ENCODE measurements around the gene CELF2. TPM values are rescaled to one million over a fixed set of nuclear protein-coding genes. Genes with fewer than 3 reads are reported as not detected.

The CELF2 gene
- total RNA-seq, 2 experiments from 2014 or later, result 179 to 182 TPM

DNA sequence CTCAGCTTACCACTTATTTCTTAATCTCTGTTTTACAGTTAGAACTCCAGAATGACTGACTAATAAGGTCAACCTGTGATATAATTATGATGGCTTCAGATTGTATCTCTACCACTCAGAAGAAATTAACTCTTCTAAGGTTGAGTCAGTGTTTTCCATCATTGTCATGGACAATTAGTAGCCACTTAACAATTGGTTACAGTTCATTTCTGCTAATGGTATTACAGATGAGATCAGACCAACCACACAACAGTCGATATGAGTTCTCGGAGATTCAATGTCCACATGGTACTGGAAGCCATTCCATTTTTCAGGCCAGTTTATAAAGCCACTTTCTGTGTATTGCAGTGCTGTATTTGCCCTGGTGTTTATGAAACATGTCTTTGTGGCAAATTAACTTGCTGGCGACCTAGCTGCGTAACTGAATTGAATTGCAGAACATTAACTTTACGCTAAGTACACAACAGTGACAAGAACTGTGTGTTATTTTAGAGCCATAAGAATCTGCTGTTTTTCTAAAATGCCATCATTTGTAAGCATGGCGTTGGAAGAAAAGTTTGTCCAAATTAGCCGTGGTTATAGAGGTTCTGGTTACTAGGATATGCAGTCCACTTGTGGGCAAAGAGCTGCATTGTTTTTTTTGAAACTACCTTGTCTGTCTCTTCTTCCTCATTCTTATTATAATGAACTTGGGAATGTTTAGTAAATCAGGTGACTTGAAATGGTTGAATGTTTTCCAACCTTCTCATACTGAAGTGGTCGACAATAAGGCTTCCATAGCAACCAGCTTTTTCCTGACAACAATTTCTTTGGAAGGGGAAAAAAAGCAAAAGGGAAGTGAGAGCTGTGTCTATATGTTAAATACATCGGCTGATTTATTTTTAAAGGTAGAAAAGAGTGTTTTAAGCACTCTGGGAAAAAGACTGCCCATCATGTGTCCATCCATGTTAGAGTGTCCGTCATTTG lies 76.4 kb downstream of the CELF2 start:
- H3K27me3 Mint-ChIP-seq (ENCODE audit: low read depth), result peaks cover 18% of the 10 kb centered on the region
- CTCF ChIA-PET, result interaction anchor here (1.9 to 2.8 kb wide), 2 partner anchors 8 to 12 kb away, joined by 5 to 18 read pairs; no protein-coding TSS in a partner anchor
- H3K4me3 Mint-ChIP-seq, result no peak overlapping the region
- no peaks in the 10 kb centered on the region for H3K9me3 Mint-ChIP-seq (ENCODE audit: insufficient read depth)
- no peaks in the 10 kb centered on the region for H3K4me1 Mint-ChIP-seq (ENCODE audit: low read depth)
- H3K36me3 Mint-ChIP-seq (ENCODE audit: low read depth), result no peaks in the 10 kb centered on the region
- POLR2A ChIA-PET, result no interaction called here
- no peak for ATAC-seq
- no peak for DNase-seq
- no peak overlapping the region for H3K27ac Mint-ChIP-seq

DNA sequence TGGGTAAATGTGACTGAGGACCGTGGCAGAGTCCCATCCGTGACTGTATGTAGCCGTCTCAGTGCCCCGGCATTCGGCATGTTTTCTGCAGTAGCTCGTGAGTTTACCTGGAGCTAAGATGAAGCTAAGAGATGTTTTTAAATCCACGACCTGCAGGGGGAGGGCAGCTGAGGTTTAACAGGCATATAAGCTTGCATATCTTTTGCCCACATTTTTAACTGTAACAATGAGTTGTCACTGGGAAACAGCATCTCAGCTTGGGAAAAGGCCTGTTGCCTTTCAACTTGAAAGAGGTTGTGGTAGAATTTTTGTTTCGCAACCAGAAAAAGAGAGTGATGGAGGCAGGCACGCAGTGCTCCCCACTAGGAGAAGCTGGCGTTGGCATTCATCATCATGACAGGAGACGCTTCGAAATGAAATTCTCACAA lies 77.7 kb downstream of the CELF2 start:
- ATAC-seq (no peak), DNase-seq (no peak)
- Mint-ChIP-seq H3K27me3 (ENCODE audit: low read depth) (peaks cover 18% of the 10 kb centered on the region), H3K9me3 (ENCODE audit: insufficient read depth) (no peaks in the 10 kb centered on the region), H3K36me3 (ENCODE audit: low read depth) (no peaks in the 10 kb centered on the region), H3K4me1 (ENCODE audit: low read depth) (no peaks in the 10 kb centered on the region), H3K27ac (no peak overlapping the region), H3K4me3 (no peak overlapping the region)
- POLR2A ChIA-PET, result no interaction called here
- CTCF ChIA-PET, result interaction anchor here (1.4 to 2.8 kb wide), 2 partner anchors 11 to 18 kb away, joined by 3 to 18 read pairs; no protein-coding TSS in a partner anchor

DNA sequence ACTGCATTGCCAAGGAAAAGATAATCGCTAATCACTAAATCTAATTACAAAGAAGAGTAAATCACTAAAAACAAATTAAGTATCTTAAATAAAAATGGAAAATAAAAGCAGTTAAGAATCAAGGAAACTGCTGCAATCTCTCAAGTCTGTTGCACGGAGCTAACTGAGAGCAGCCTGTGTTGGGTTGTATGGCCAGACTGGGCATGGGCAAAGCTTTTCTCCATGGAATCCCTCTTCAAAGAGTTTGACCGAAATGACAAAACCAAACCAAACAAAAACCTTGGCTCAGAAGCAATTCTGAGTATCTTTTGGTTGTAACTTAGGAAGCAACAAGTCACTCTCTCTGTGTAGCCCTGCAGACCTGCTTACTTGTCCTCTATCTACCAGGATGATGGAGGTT lies 78.8 kb downstream of the CELF2 start:
- no peaks in the 10 kb centered on the region for H3K9me3 Mint-ChIP-seq (ENCODE audit: insufficient read depth)
- no peak for DNase-seq
- POLR2A ChIA-PET, result no interaction called here
- H3K36me3 Mint-ChIP-seq (ENCODE audit: low read depth), result no peaks in the 10 kb centered on the region
- peaks cover 27% of the 10 kb centered on the region for H3K27me3 Mint-ChIP-seq (ENCODE audit: low read depth)
- H3K4me1 Mint-ChIP-seq (ENCODE audit: low read depth), result no peaks in the 10 kb centered on the region
- H3K4me3 Mint-ChIP-seq, result no peak overlapping the region
- no peak overlapping the region for H3K27ac Mint-ChIP-seq
- CTCF ChIA-PET, result interaction anchor here (1.4 to 2.8 kb wide), 2 partner anchors 9 to 17 kb away, joined by 3 to 18 read pairs; no protein-coding TSS in a partner anchor
- no peak for ATAC-seq

DNA sequence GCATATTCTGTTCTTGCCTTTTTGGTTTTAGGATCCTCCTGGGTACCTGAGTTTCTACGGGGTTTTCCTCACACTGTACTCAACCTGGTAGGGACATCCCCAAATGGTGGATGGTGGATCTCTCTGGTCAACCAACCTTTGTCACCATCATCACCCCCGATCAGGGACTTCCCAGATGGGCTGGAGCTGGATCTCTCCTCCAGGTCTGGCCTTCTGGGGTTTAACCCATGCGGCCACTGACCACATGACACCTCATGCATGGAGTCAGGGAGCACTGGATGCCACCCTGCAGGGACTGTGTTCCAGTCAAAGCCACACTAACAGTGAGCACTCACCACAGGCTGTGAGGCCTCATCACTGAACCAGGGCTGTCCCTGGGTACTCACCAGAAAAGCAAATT lies 80.0 kb downstream of the CELF2 start:
- ChIA-PET POLR2A (no interaction called here), CTCF (no interaction called here)
- H3K4me1 Mint-ChIP-seq (ENCODE audit: low read depth), result no peaks in the 10 kb centered on the region
- ATAC-seq (no peak), DNase-seq (no peak)
- no peaks in the 10 kb centered on the region for H3K36me3 Mint-ChIP-seq (ENCODE audit: low read depth)
- no peak overlapping the region for H3K4me3 Mint-ChIP-seq
- H3K27ac Mint-ChIP-seq, result no peak overlapping the region
- peaks cover 35% of the 10 kb centered on the region for H3K27me3 Mint-ChIP-seq (ENCODE audit: low read depth)
- no peaks in the 10 kb centered on the region for H3K9me3 Mint-ChIP-seq (ENCODE audit: insufficient read depth)

DNA sequence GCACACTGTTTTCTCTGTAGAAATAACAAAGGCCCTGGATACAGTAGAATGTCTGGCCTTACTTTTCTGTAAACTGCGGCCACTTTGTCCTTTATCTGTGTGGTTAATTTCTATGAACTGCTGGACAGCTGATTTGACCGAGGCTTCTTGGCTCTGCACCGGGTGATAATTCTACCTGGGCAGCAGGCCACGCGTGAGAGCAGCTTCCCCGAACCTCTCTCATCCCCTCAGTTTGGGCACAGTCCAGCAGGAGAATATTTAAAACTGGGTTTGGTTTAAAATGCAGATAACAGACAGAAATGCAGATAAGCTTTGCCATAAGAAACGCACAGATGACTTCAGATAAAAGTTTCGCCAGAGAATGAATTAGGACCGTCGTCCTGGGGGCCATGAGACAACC lies 81.0 kb downstream of the CELF2 start:
- CTCF ChIA-PET, result no interaction called here
- POLR2A ChIA-PET, result no interaction called here
- H3K36me3 Mint-ChIP-seq (ENCODE audit: low read depth), result peaks cover 2% of the 10 kb centered on the region
- ATAC-seq, result no peak
- peaks cover 37% of the 10 kb centered on the region for H3K27me3 Mint-ChIP-seq (ENCODE audit: low read depth)
- no peak overlapping the region for H3K4me3 Mint-ChIP-seq
- DNase-seq, result no peak
- no peak overlapping the region for H3K27ac Mint-ChIP-seq
- H3K9me3 Mint-ChIP-seq (ENCODE audit: insufficient read depth), result no peaks in the 10 kb centered on the region
- H3K4me1 Mint-ChIP-seq (ENCODE audit: low read depth), result no peaks in the 10 kb centered on the region

DNA sequence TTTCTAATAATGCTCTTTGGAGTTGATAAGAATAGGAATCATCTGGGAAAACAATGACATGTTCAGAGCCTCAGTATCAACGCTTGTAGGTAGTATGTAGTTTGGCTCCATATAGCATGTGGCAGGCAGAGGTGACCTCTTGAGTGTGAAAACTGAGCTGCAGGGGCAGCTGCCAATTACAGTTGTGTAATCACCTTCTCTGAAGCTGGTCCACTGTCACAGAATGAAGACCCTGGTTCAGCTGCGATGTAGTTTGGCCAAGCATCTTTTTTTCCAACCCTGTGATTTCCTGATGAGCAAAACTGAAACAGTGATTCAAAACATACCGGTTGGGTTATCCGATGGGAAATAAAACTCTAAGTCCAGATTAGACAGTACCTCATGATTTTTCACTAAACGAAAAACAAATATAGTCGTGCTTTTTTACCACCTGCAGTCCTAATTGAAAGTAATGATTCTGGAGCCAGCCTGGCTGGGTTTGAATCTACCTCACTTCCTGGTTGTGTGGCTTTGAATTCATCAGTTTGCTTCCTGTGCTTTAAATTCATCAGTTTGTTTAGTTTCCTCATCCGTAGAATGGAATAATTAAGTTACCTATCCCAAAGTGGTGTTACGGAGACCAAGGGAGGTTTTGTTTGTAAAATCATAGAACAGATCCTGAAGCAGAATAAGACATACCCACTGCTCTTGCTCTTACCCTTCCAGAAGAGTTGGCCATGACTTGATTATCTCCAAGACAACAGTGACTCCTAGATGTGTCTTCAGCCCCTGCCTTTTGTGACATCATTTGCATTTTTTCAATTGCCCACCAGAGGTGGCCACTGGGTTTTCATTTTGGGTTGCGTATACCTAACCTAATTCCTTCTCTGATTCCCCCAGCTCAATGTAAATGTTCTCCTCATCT lies 87.4 kb downstream of the CELF2 start:
- Mint-ChIP-seq H3K27ac (peak overlapping the region; percentile 80), H3K9me3 (ENCODE audit: insufficient read depth) (no peaks in the 10 kb centered on the region), H3K27me3 (ENCODE audit: low read depth) (peaks cover 20% of the 10 kb centered on the region), H3K36me3 (ENCODE audit: low read depth) (peaks cover 2% of the 10 kb centered on the region), H3K4me1 (ENCODE audit: low read depth) (peaks cover 16% of the 10 kb centered on the region), H3K4me3 (peak overlapping the region; percentile 47)
- DNase-seq (peak; percentile 39), ATAC-seq (peak; percentile 78)
- POLR2A ChIA-PET, result interaction anchor here (0.6 to 3.1 kb wide), 6 partner anchors 40 to 133 kb away, joined by 3 to 31 read pairs (median 6); no protein-coding TSS in a partner anchor
- CTCF ChIA-PET, result interaction anchor here (1.0 to 3.4 kb wide), 5 partner anchors 10 to 69 kb away, joined by 3 to 18 read pairs (median 5); no protein-coding TSS in a partner anchor

DNA sequence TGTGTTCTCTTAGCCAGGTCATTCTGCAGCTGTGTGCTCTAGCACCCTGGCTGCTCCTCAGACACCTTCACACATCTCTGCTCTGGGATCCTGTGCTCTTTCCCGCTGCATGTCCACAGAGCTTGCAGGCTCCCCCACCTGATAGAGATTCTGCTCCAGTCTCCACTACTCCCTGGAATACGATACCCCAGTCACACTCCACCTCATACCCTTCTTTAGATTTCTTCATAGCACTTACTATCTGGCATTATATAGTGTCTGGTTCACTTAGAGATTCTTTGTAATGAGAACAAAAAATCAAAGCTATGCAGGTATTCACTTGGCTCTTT lies 88.0 kb downstream of the CELF2 start:
- Mint-ChIP-seq H3K36me3 (ENCODE audit: low read depth) (peaks cover 4% of the 10 kb centered on the region), H3K4me3 (peak overlapping the region; percentile 47), H3K27me3 (ENCODE audit: low read depth) (peaks cover 18% of the 10 kb centered on the region), H3K4me1 (ENCODE audit: low read depth) (peaks cover 16% of the 10 kb centered on the region), H3K27ac (peak overlapping the region; percentile 80), H3K9me3 (ENCODE audit: insufficient read depth) (no peaks in the 10 kb centered on the region)
- ATAC-seq, result peak; percentile 43
- ChIA-PET CTCF (interaction anchor here (0.7 to 3.4 kb wide), 8 partner anchors 10 to 1772 kb away, joined by 3 to 18 read pairs (median 4); no protein-coding TSS in a partner anchor), POLR2A (interaction anchor here (0.6 to 3.1 kb wide), 7 partner anchors 40 to 682 kb away, joined by 3 to 31 read pairs (median 4); no protein-coding TSS in a partner anchor)
- no peak for DNase-seq

DNA sequence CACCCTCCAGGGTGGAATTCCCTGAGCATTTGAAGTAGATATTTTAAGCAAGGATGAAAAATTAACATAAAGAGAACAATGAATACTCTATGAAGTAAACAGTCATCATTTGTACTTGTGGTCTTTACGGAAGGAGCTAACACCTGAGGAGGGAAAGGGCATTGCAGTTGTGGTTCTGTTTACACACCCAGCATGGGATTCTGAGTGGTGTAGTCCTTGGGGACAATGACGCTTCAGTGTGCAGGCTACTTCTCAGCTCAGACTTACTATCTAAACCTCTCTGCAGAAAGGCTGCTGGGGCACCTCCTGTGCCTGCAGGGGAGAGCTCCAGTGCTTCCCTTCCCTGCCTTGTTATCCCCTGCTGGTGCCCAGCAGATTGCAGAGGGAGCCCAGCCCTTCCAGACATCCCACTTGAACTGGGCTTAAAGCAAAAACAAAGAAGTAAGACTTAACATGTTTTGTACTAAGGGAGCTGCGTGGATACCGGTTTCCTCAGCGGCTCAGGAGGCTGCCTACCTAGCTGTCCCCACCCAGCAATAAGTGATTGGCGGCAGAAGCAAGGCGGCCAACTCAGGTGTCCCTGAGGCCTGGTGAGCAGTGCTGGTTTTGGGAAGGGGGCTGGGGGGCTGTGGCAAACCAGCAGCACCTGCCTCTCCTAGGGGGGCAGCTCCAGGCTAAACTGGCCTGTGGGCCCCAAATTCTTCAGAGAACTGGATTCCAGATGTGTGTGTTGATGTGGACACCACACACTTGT lies 89.1 kb downstream of the CELF2 start:
- Mint-ChIP-seq H3K27me3 (ENCODE audit: low read depth) (peaks cover 8% of the 10 kb centered on the region), H3K27ac (no peak overlapping the region), H3K4me1 (ENCODE audit: low read depth) (peaks cover 16% of the 10 kb centered on the region), H3K36me3 (ENCODE audit: low read depth) (peaks cover 4% of the 10 kb centered on the region), H3K4me3 (no peak overlapping the region), H3K9me3 (ENCODE audit: insufficient read depth) (no peaks in the 10 kb centered on the region)
- CTCF ChIA-PET, result interaction anchor here (0.9 to 3.4 kb wide), 6 partner anchors 11 to 73 kb away, joined by 3 to 18 read pairs (median 4); no protein-coding TSS in a partner anchor
- POLR2A ChIA-PET, result interaction anchor here (0.7 to 3.1 kb wide), 5 partner anchors 14 to 683 kb away, joined by 3 to 31 read pairs (median 4); no protein-coding TSS in a partner anchor
- DNase-seq (no peak), ATAC-seq (no peak)

DNA sequence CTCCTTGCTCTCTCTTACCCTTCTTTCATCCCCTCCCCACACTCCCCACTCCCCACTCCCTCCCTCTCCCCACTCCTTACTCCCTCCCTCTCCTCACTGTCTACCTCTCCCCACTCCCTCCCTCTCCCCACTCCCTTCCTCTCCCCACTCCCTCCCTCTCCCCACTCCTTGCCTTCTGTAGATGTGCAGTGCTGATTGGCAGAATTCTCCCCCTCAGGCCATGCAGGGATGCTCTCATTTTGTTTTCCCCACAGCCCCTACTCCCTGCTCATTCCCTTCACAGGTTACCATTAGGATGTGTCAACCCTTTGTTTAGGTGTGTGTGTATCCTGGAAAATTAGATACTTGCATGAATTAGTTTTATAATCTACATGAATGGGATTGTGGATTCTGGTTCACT lies 90.3 kb downstream of the CELF2 start:
- Mint-ChIP-seq H3K9me3 (ENCODE audit: insufficient read depth) (no peaks in the 10 kb centered on the region), H3K4me3 (no peak overlapping the region), H3K36me3 (ENCODE audit: low read depth) (peaks cover 4% of the 10 kb centered on the region), H3K4me1 (ENCODE audit: low read depth) (peaks cover 18% of the 10 kb centered on the region), H3K27me3 (ENCODE audit: low read depth) (peaks cover under 1% of the 10 kb centered on the region), H3K27ac (no peak overlapping the region)
- no peak for DNase-seq
- ATAC-seq, result no peak
- CTCF ChIA-PET, result interaction anchor here (1.1 to 1.3 kb wide), 2 partner anchors 16 to 162 kb away, joined by 3 read pairs; no protein-coding TSS in a partner anchor
- POLR2A ChIA-PET, result no interaction called here

DNA sequence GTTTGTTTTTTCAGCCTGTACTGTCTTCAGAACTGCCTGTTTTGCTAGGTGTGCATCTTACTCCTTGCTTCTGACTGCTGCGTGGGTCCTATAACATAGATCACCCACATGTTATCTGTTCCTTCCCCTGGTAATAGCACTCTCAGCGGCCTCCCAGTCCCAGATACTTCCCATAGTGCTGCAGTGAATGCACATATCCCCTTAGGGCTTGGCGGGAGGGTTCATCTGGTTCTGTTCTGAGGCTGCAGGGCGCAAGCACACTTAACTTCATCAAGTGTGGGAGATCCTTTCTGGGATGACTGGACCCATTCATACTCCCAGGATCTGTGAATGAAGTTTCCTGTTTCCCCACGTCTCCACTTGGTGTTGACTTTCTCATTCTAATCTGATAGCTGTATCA lies 90.7 kb downstream of the CELF2 start:
- Mint-ChIP-seq H3K4me1 (ENCODE audit: low read depth) (peaks cover 22% of the 10 kb centered on the region), H3K4me3 (no peak overlapping the region), H3K36me3 (ENCODE audit: low read depth) (peaks cover 4% of the 10 kb centered on the region), H3K27ac (no peak overlapping the region), H3K9me3 (ENCODE audit: insufficient read depth) (no peaks in the 10 kb centered on the region), H3K27me3 (ENCODE audit: low read depth) (no peaks in the 10 kb centered on the region)
- ChIA-PET POLR2A (interaction anchor here (0.7 to 0.9 kb wide), 2 partner anchors 49 to 57 kb away, joined by 3 to 5 read pairs; no protein-coding TSS in a partner anchor), CTCF (interaction anchor here (1.1 to 1.3 kb wide), 2 partner anchors 16 to 162 kb away, joined by 3 read pairs; no protein-coding TSS in a partner anchor)
- ATAC-seq (no peak), DNase-seq (no peak)

DNA sequence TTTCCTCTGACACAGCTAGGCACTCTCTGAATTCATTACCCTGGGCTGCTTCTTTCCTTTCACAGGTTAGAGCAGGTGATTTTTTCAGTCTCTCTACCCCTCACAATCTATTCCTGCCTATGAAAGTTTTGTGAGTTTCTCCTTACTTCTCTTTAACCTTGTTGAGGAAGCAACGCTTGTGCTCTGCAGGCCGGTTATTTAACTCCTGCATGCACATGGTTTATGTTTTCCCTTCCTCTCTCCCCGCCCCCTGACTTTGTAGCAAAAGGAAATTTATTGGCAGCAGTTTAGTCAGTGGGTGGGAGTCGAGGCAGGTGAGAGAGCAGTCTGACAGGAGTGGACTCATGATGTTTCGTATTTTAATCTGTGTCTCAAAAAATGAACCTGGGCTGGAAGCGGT lies 91.9 kb downstream of the CELF2 start:
- Mint-ChIP-seq H3K36me3 (ENCODE audit: low read depth) (peaks cover 3% of the 10 kb centered on the region), H3K4me3 (no peak overlapping the region), H3K27ac (no peak overlapping the region), H3K4me1 (ENCODE audit: low read depth) (peaks cover 24% of the 10 kb centered on the region), H3K9me3 (ENCODE audit: insufficient read depth) (no peaks in the 10 kb centered on the region), H3K27me3 (ENCODE audit: low read depth) (no peaks in the 10 kb centered on the region)
- CTCF ChIA-PET, result interaction anchor here (1.1 kb wide), 1 partner anchor 41 kb away, joined by 3 read pairs; no protein-coding TSS in a partner anchor
- POLR2A ChIA-PET, result interaction anchor here (1.5 kb wide), 1 partner anchor 69 kb away, joined by 6 read pairs; no protein-coding TSS in a partner anchor
- DNase-seq, result no peak
- no peak for ATAC-seq
